Stimulated activated CD4-positive, alpha-beta T cell treated with anti-CD3 and anti-CD28 coated beads, Interleukin-12 subunit alpha, Interleukin-12 subunit beta, amount 100 ng/mL, for 48 hours (primary cell): ENCODE data around the gene DHTKD1.
"Not testable (repeated sequence)": the region's sequence is repeated elsewhere in the genome, so short reads cannot be mapped to it uniquely, and the experiment has no call there.

ENCODE experiments used
- DNase-seq, 3 donors: peaks; one replicate each; pipeline ENCODE4 v3.0.0-alpha.2; 2020; ENCODE audit warnings: low read depth in 2 of 3, low spot score in 1 of 3

The DHTKD1 gene

GRCh38 chr10:12135631-12136030 is 66.9 kb downstream of the DHTKD1 start:
- no peak for DNase-seq

- DNase-seq, result no peak
Measured at GRCh38 chr10:12140038-12140437, 71.3 kb downstream of the DHTKD1 start.

GRCh38 chr10:12144538-12144937 is 75.8 kb downstream of the DHTKD1 start:
- DNase-seq, result no peak

- DNase-seq, result no peak
Measured at GRCh38 chr10:12150163-12150562, 81.4 kb downstream of the DHTKD1 start.

DNA sequence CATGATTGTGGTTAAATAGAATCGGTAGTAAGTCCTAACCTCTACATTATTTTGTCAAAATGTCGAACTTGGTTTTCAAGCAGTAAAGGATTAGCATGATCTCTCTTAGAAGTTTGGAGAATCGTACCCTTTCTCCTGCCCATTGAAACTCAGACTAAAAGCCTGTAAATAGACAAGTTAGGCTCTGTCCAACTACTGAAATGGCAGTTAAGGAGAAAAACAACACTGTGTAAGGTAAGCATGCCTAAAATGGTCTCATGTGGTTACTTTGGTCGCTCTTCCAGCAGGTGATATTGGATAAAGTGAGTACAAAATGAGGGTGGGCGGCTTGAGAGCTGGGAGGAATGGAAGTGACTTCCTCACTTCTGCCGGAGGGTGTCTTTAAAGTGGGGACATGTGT is 85.8 kb downstream of the DHTKD1 start:
- DNase-seq, result no peak

DNA sequence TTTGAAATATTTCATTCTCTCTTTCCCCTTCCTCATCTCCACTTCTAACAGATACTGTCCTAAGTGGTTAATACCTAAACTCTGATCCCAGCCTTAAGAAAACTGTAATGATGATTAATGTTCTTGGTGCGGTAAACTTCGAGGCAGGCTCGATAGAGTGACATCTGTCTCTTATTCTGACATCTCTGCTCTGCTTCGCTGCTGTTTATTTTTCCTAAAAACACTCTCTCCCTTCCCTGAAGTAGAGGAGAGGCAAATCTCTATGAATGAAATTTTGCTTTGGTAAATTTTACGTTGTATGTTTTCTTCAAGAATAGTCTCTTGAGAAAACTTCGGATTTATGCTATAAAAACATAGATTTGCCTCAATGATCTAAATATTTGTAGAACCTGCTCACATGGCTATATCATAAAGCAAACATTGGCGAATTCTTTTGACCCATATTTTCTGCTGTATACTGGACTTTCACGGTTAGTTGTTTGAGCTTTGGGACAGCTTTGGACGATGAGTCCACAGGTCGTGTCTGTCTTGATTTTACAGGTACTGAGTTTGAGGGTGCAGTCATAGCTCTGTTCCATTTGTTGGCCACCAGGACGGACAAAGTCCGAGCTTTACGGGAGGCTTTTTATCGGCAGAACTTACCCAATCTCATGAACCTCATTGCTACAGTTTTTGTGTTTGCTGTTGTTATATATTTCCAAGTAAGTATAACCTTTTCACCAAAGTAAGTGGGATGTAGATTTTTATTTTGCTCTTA is 87.8 kb downstream of the DHTKD1 start:
- DNase-seq, result no peak

DNA sequence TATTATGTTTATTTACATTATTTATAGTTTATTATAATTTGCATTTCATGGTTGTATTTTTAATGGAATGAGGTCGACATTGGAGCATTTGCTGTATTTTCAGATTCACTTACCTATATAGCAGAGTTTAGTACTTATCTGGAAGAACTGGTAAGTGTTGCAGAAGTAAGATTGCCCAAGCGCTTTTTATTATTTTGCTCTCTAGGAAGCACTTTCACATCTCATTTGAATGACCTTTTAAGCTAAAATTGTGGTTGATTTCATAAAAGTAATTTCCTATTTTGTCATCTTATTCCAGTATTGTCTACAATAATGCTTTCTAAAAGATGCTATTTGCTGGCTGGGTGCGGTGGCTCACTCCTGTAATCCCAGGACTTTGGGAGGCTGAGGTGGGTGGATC is 89.4 kb downstream of the DHTKD1 start:
- DNase-seq, result no peak

- DNase-seq, result no peak
Measured at GRCh38 chr10:12160664-12161063, 91.9 kb downstream of the DHTKD1 start.

GRCh38 chr10:12162927-12163326 is 94.2 kb downstream of the DHTKD1 start:
- no peak for DNase-seq

DNA sequence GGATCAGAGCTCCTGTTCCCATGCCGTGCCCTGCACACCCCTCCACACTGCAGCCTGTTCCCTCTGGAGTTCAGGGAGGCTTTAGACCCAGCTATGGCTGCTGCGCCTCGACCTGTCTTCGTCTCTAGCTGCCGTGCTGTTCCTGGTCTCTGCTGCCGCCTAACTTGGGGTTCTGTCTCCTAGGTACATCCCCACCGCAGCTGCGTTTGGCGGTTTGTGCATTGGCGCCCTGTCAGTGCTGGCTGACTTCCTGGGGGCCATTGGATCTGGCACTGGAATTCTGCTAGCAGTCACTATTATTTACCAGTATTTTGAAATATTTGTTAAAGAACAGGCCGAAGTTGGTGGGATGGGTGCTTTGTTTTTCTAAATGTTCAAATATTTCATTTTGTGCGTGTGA is 95.3 kb downstream of the DHTKD1 start:
- DNase-seq, result no peak

DNA sequence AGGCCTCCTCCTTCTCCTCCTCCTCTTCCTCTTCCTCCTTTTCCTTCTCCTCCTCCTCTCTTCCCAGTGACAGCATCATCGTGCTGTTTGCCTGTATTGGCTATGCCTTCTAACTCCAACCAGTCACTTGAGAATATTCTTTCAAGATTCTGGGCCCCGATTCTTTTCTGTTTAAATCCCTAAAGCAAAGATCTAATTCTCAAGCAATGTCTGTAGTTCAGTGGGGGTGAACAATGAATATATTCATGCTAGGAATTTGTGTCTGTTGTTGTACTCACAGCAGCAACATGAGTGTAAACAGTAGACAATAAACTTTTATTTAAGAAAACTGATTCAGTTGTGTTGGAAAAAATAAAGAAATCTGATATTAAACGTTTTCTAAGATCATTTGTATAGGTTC is 96.3 kb downstream of the DHTKD1 start:
- DNase-seq, result no peak

DNA sequence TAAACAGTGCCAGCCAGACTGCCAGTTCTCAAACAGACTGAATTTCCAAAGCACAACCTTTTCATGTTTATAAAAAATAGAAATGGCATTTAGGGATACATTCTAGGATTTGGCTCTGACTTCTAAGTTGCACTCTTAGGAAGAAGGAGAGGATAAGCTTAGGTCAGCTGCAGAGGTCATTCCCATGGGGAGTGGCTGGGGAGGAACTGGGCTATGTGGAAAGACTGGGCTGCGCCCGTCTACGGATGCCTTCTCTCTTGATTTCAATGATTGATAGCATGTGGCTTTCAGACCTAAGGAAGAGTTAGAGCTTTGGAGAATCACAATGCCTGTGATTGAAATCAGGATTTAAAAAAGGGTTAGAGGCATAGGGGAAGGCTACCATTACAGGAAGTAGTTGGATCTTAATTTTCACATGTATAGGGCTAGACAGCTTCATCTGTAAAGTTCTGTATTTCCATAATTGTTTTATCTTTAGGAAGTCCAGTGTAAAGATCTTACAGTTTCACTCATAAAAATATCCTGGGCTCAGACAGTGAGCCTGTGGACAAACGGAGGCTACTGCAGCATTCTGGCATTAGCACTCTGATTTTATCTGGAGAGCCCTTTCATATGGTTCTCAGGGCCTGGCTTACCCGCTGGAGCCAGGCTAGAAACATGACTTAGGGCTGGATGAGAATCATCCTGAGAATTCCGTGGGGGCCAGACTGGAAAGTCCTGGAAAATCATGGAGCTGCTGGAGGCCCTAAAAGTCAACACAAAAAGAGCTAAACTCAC is 97.4 kb downstream of the DHTKD1 start:
- no peak for DNase-seq

DNA sequence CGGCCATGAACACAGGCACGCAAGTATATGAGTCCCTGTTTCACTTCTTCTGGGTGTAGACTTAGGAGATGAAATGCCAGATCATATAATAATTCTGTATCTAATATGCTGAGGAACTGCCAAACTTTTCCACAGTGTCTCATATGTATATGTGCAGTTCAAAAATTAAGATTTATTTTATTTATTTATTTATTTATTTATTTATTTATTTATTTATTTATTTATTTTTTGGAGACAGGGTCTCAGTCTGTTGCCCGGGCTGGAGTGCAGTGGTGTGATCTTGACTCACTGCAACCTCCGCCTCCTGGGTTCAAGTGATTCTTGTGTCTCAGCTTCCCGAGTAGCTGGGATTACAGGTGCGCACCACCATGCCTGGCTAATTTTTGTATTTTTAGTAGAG is 102.8 kb downstream of the DHTKD1 start:
- DNase-seq, result not testable (repeated sequence)
